Esophagus muscularis mucosa (tissue), 3 donors: ENCODE data around the gene TMEM131.

Experiments
- CTCF ChIP-seq, 3 experiments: fragments of 200-600 bp in 2 of 3; fragments of 450-650 bp in 1 of 3; sonication (generic) in 2 of 3; IDR thresholded peaks; one replicate each; pipeline ENCODE4 v1.5.1; 2017 to 2019; ENCODE audit warnings: antibody characterized with exemption in 3 of 3, mild to moderate bottlenecking in 2 of 3, moderate library complexity in 1 of 3
- POLR2A ChIP-seq: fragments of 450-650 bp; IDR thresholded peaks from one replicate; pipeline ENCODE4 v1.6.1; 2017; ENCODE audit warnings: antibody characterized with exemption, moderate library complexity, mild to moderate bottlenecking, low read depth
- POLR2AphosphoS5 ChIP-seq, 2 donors: sonication (generic); formaldehyde crosslinking; IDR thresholded peaks; one replicate each; pipeline ENCODE4 v1.6.1; 2017; ENCODE audit warnings: antibody characterized with exemption in 2 of 2

- TF ChIP-seq CTCF (IDR thresholded peaks at IDR 0.05) (no peak), POLR2AphosphoS5 (IDR thresholded peaks at IDR 0.05) (peak; percentile 79 to 84), POLR2A (peak; percentile 58)
Observed at GRCh38 chr2:97995734-97996624, at the start of gene TMEM131.
